Measurements from ENCODE around the gene C1orf35.

- TF ChIP-seq POLR2AphosphoS5 (IDR thresholded peaks at IDR 0.05; ENCODE audit: borderline replicate concordance, low read depth, low read length): no peak
- no peak for TF ChIP-seq EZH2 (IDR thresholded peaks at IDR 0.05)
- TF ChIP-seq FOXP2 (optimal IDR thresholded peaks at IDR 0.05; ENCODE audit: control extremely low read depth, extremely low read length, insufficient read depth): no peak
These were observed 47.5 kb upstream of the C1orf35 start for GRCh38 chr1:228150461-228151179.

All from SK-N-MC (cell line).